OCI-M1 (cell line): ENCODE measurements around the gene LDB2.
A peak's percentile ranks its signal among the peaks of the same experiment; 100 is the strongest.

ENCODE experiments used
- DNase-seq: peaks from one replicate; lab custom pipeline; 2025; lab: John Stamatoyannopoulos, UW

The LDB2 gene

GRCh38 chr4:16884673-16885460 is 13.6 kb downstream of the LDB2 start:
- DNase-seq, result peak; percentile 15

DNA sequence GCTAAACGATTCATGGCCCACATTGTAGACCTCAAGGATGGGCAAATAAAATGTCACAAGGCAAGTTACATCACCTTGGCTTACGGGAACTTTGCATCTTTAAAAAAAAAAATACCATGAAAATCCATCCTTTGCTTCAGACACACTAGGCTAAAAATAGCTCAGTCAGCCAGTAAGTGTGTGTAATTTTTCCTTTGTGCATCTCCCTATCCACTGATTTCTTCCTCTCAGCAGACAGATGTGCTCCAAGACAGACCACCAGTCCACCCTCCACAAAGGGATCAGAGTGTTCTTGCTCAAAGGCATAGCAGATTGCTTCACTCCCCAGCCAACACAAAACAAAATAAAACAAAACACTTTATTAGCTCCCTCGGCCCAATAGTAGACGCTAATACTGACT is 14.6 kb downstream of the LDB2 start:
- DNase-seq, result no peak

DNA sequence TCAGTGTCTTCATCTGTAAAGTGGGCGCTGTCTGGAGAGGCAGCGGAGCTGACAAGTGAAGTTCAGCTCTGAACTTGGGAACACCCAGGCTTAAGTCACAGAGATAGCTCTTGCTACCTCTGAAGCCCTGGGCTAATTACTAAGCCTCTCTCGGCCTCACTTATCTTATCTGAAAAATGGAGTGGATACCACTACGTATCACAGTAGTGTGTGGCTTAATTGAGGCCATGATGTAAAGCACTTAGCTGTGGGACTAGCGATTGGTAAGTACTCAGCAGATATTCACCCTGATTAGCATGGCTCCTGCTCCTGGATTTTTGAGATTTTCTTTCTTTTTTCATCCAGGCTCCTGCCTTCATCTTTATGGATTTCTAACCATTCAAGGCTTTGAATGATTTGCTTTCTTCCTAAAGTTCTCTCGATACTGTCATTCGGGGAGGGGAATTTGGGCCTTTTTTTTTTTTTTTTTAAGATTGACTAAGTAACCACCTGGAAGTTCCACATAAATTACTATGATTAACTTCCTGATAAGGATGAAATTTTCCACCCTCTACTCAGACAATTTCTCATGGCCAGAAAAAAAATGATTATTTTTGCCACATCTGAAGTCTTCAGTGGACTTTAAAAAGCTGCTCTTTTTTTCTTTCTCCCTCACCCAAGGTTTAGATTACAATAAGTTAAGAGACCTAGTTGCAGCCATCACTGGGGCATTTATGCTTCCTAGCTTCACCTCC is 17.1 kb downstream of the LDB2 start:
- DNase-seq, result no peak

- DNase-seq, result peak; percentile 51
These were observed 23.0 kb downstream of the LDB2 start for GRCh38 chr4:16875487-16875886.

DNA sequence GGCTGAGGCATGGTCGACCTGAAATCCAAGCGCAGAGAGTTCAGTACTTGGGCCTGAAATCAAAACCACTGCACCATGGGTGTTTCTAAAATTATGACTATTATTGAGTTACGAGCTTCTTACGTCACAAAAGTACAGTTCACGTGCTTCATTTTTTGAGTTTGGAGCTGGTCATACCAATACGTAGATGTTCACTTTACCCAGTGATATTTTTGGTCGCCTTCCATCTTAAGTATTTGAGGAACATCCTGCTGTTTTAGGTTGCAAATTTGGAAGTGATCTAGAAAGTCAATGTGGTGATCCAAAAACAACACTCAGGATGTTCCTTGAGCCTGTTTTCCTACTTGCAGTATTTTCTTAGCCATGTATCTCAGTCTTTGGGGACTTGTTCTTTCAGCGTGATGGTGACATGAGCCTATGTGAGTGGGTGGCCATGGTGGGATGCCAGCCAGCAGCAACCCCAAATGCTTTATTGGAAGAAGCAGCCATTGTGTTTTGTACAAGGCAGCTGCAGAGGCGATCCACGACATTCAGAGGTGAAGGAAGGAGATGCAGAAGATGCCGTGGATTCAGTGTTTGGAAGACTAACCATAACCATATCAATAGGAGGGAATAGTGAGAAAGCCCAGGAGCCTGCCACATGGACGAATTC is 28.7 kb downstream of the LDB2 start:
- DNase-seq, result no peak

- DNase-seq, result no peak
These were observed 29.8 kb downstream of the LDB2 start for GRCh38 chr4:16868674-16869073.

DNA sequence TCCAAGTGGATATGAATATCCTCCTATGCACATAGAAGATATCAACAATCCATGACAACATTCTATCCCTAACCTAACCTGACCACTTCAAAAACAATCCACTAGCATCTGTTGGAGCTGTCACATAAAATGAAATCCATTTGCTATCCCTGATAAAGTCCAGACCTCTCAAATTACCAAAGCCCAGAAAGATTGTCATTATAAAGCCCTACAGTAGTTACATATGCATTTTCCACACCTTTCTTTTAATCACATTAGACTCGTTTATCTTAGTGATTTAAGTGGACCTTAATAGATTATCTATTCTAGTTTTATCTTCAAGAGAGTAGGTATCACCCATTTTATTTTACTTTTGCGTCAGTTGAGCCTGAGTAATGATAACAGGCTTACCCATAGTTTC is 30.6 kb downstream of the LDB2 start:
- DNase-seq, result no peak

GRCh38 chr4:16866974-16867373 is 31.5 kb downstream of the LDB2 start:
- no peak for DNase-seq

GRCh38 chr4:16865897-16866283 is 32.6 kb downstream of the LDB2 start:
- no peak for DNase-seq

- DNase-seq, result no peak
These were observed 33.1 kb downstream of the LDB2 start for GRCh38 chr4:16865209-16865896.

DNA sequence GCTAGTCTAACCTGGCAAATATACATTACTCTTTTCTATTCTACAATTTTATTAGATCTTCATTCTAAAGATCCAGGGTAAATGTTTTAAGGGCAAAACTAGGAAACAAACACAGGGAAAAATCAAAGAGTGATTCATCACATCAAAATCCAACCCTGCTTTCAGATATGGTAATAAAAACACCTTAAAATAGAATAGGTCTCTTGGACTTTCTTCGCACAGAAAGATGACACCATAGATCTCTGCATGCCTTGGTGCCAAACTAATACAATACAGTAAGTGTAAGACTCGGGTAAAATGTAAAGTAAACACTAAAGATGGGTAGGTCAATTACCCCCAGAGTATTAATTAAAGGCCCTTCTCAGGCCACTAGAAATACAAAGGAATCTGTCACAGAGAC is 34.2 kb downstream of the LDB2 start:
- no peak for DNase-seq

DNA sequence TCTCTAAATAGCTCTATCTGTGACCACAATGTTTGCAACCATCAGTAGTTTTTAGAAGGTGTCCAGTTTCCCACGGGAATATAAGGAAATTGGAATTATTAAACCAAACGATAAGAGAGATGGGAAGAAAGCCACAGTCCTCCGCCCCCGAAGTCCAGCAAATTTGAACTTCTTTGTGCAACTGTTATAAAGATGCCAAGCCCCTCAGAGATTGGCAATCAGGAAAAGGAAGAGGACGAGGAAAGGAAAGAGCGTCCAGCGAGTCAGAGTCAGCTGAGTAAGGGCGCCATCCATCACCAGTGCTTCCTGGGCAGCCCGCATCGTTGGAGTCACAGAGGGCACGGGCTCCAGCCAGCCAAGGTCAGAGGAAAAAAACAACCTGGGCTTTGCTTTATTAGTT is 35.7 kb downstream of the LDB2 start:
- no peak for DNase-seq

DNA sequence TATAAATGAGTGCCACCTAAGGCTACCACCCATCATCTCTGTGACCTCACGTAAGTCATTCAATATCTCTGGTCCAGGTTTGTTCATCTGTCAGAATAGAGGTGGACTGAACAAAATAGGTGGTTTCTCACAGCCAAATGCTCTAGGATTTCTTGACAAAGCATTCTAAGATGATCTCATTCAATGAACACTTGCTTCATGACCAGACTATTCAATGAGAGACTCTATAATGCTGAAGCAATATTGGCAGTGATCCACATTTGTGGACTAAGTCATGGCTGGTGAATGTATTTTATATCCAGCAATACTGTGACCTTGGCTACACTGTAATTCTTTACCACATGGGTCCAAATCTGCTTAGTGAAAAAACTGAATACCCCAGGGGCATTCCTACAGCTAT is 37.9 kb downstream of the LDB2 start:
- no peak for DNase-seq

GRCh38 chr4:16859031-16859430 is 39.4 kb downstream of the LDB2 start:
- DNase-seq, result no peak

DNA sequence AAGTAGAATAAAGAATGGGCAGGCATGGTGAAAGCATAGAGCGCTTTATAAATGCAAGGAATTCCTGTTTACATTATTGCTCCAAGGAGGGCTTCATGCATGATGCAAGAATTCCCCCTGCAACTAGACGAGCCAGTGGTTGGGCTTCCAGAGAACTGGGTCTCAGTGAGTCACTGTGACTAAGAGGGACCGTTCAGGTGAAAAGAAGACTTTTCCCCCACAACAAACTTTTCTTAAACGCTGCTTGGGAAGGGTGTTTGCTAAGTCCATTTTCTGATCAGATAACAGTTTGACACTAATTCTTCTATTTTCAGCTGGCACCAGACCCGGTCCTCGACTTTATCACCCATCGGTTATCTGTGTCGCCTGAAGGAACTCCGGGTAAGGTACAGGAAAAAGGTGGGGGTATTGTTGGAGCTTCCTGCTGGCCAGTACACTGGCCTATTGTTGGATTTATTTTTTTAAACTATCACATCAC is 40.1 kb downstream of the LDB2 start:
- DNase-seq, result no peak

GRCh38 chr4:16857425-16857824 is 41.0 kb downstream of the LDB2 start:
- no peak for DNase-seq

DNA sequence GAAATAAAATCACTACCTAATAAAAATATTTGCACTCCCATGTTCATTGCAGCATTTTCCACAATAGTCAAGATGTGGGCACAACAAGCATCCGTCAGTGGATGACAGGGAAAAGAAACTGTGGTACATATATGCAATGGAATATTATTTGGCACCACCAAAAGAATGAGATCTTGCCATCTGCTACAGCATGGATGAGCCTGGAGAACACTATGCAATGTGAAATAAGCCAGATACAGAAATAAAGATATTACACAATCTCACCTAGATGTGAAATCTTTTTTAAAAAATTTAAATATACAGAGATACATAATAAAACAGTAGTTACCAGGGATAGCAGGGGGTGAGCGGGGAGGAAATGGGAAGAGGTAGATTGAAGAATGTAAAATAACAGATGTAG is 44.8 kb downstream of the LDB2 start:
- DNase-seq, result no peak

GRCh38 chr4:16852644-16853043 is 45.8 kb downstream of the LDB2 start:
- DNase-seq, result no peak

DNA sequence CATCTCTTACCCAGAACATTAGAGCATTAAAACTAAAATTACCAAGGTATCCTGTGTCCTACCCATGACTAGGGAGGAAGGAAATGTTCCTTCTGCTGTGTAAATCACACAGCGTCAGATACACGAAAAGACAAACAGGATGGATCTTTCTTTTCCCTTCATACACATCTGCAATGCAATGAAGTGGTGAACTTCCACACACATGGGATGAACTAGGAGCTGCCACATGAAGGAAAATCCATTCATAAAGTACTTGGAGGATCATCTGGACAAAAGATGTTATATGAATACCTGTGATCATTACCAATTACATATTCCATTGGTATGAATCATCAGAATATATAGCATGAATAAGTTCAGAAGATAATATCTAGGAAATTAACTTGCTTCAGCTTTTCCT is 46.2 kb downstream of the LDB2 start:
- no peak for DNase-seq

DNA sequence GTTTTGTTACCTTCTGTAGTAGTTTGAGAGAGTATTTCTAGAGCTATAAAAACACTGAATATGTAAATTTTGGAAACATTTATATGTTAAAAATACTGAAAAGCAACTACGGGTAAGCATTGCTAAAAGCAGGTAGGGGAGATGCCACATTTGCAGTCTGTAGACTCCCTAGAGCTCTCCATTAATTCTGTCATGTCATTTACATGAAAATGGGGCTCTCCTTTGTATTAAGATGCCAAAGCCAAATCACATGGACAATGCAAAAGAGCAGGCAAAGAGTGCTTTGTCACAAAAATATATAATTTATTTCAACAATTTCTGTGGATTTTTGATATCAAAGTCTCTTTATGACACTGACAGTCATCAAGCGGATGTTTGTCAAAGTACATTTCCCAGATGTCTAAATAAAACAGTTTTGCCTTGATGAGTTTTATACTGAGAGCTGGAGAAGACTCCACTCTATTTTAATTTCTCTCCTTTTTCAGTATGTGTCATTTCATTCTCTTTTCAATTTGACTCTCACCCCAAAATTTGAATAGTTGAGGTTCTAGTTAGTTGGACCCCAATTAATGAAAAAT is 51.8 kb downstream of the LDB2 start:
- no peak for DNase-seq

GRCh38 chr4:16844816-16845586 is 53.4 kb downstream of the LDB2 start:
- DNase-seq, result peak; percentile 32
